ENCODE data around the gene ADORA2A. TPM values are rescaled to one million over a fixed set of nuclear protein-coding genes. Genes with fewer than 3 reads are reported as not detected.

The ADORA2A gene
- total RNA-seq, 2 donors from 2014 or later, result 14.5 to 47.6 TPM

GRCh38 chr22:24424901-24425775 is 2.3 kb upstream of the ADORA2A start:
- no peaks in the 10 kb centered on the region for H3K36me3 ChIP-seq
- DNase-seq (ENCODE audit: low spot score) (no peak), ATAC-seq (ENCODE audit: insufficient number of reproducible peaks, low FRiP score, low read depth) (no peak)
- peaks cover 2 to 10% of the 10 kb centered on the region in 2 donors for H3K4me1 ChIP-seq (ENCODE audit: control insufficient read depth in 1 of 2, low read depth in 2 of 2)
- H3K27ac ChIP-seq, result no peak overlapping the region
- TF ChIP-seq CTCF (IDR thresholded peaks at IDR 0.05), result no peak
- peak overlapping the region; percentile 69 for H3K4me3 ChIP-seq
- H3K27me3 ChIP-seq (replicated peaks; ENCODE audit: insufficient read depth), result no peaks in the 10 kb centered on the region
- no peaks in the 10 kb centered on the region for H3K9me3 ChIP-seq

- no peak overlapping the region for H3K4me3 ChIP-seq
- no peaks in the 10 kb centered on the region for H3K9me3 ChIP-seq
- H3K36me3 ChIP-seq, result no peaks in the 10 kb centered on the region
- H3K27ac ChIP-seq, result no peak overlapping the region
- DNase-seq (ENCODE audit: low spot score) (no peak), ATAC-seq (ENCODE audit: insufficient number of reproducible peaks, low FRiP score, low read depth) (no peak)
- no peak for TF ChIP-seq CTCF (IDR thresholded peaks at IDR 0.05)
- H3K4me1 ChIP-seq (ENCODE audit: control insufficient read depth in 1 of 2, low read depth in 2 of 2), result peaks cover 2 to 10% of the 10 kb centered on the region in 2 donors
- no peaks in the 10 kb centered on the region for H3K27me3 ChIP-seq (replicated peaks; ENCODE audit: insufficient read depth)
Measured at GRCh38 chr22:24426436-24426835, 963 bp upstream of the ADORA2A start.

- H3K4me1 ChIP-seq (ENCODE audit: control insufficient read depth in 1 of 2, low read depth in 2 of 2), result peaks cover 2 to 12% of the 10 kb centered on the region in 2 donors
- H3K27me3 ChIP-seq (replicated peaks; ENCODE audit: insufficient read depth), result no peaks in the 10 kb centered on the region
- ATAC-seq (ENCODE audit: insufficient number of reproducible peaks, low FRiP score, low read depth), result no peak
- no peak overlapping the region for H3K27ac ChIP-seq
- H3K9me3 ChIP-seq, result no peaks in the 10 kb centered on the region
- no peak overlapping the region for H3K4me3 ChIP-seq
- H3K36me3 ChIP-seq, result no peaks in the 10 kb centered on the region
- TF ChIP-seq CTCF (IDR thresholded peaks at IDR 0.05), result no peak
- no peak for DNase-seq (ENCODE audit: low spot score)
Measured at GRCh38 chr22:24426851-24427499, 424 bp upstream of the ADORA2A start.

DNA sequence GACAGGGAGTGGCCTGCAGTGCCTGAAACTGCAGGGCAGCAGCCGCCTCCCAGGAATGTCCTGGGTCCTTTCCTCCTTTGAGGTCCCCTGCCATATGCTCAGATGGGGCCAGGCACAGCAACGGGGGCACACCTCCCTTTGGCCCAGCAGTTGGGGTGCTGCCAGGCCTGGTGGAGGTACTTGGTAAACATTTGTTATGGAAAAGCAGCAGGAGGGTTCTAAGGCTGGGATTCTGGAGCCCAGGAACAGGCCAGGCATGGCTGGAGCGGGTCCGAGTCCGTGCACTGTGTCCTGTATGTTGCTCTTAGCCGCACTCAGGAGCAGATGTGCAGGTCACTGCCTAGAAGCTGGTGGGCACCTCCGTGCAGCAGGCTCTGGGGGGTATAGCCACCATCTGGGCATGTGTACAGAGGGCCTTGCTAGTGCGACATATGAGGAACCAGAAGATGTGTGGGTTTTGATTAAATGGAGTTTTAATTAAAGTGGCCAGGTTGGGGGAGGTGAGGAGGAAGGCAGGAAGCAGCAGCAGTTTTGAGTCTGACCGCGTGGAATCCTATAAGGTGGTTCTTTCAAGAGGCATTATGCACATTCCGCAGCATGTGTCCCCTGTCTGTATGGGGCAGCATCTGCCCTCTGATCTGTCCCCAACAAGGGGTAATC is 1.5 kb downstream of the ADORA2A start:
- peaks cover 12 to 24% of the 10 kb centered on the region in 2 donors for H3K4me1 ChIP-seq (ENCODE audit: control insufficient read depth in 1 of 2, low read depth in 2 of 2)
- no peak for DNase-seq (ENCODE audit: low spot score)
- no peak for ATAC-seq (ENCODE audit: insufficient number of reproducible peaks, low FRiP score, low read depth)

More for the DNA sequence above, 1.5 kb downstream of the ADORA2A start:
- Histone ChIP-seq H3K27ac (no peak overlapping the region), H3K36me3 (no peaks in the 10 kb centered on the region), H3K27me3 (replicated peaks; ENCODE audit: insufficient read depth) (no peaks in the 10 kb centered on the region), H3K9me3 (no peaks in the 10 kb centered on the region), H3K4me3 (no peak overlapping the region)
- no peak for TF ChIP-seq CTCF (IDR thresholded peaks at IDR 0.05)
